T-helper 1 cell treated with Interleukin-12 subunit alpha and Interleukin-12 subunit beta and Interleukin-4 antibody, amounts not matched to agents 30 μg/mL and 1 μg/mL, for 36 hours (primary cell): Measurements from ENCODE around the gene PPP1R3C.

Source experiments
- H3K27ac Mint-ChIP-seq: one replicate; pipeline ENCODE4 v1.8.0; 2021; ENCODE audit warnings: mild to moderate bottlenecking, mixed read lengths
- H3K27me3 Mint-ChIP-seq: one replicate; pipeline ENCODE4 v1.8.0; 2021; ENCODE audit warnings: low read depth, mixed read lengths
- H3K36me3 Mint-ChIP-seq: one replicate; pipeline ENCODE4 v1.8.0; 2021; ENCODE audit warnings: low read depth, mixed read lengths
- H3K4me1 Mint-ChIP-seq: one replicate; pipeline ENCODE4 v1.8.0; 2021; ENCODE audit warnings: low read depth, mixed read lengths
- H3K4me3 Mint-ChIP-seq: one replicate; pipeline ENCODE4 v1.8.0; 2021; ENCODE audit warnings: mild to moderate bottlenecking, moderate library complexity, mixed read lengths
- H3K9me3 Mint-ChIP-seq: one replicate; pipeline ENCODE4 v1.8.0; 2021; ENCODE audit warnings: mixed read lengths

Gene PPP1R3C

GRCh38 chr10:91632671-91633550, at the start of gene PPP1R3C:
Gene PPP1R3C (minus strand): TSS chr10:91633071. CDS start chr10:91632969, 102 bp downstream.
- peaks cover 6% of the 10 kb centered on the region for H3K4me1 Mint-ChIP-seq
- no peaks in the 10 kb centered on the region for H3K36me3 Mint-ChIP-seq
- peaks cover 54% of the 10 kb centered on the region for H3K27me3 Mint-ChIP-seq
- no peaks in the 10 kb centered on the region for H3K9me3 Mint-ChIP-seq
- no peak within 1 kb of the TSS for H3K27ac Mint-ChIP-seq
- H3K4me3 Mint-ChIP-seq: peak within 1 kb of the TSS; percentile 61

- H3K27ac Mint-ChIP-seq: no peak overlapping the region
- H3K27me3 Mint-ChIP-seq: peaks cover 11% of the 10 kb centered on the region
Measured at GRCh38 chr10:91681361-91682276, 48.7 kb upstream of the PPP1R3C start.

GRCh38 chr10:91680487-91680886, 47.6 kb upstream of the PPP1R3C start:
- peaks cover 13% of the 10 kb centered on the region for H3K27me3 Mint-ChIP-seq
- no peaks in the 10 kb centered on the region for H3K4me1 Mint-ChIP-seq
- H3K27ac Mint-ChIP-seq: no peak overlapping the region
- no peaks in the 10 kb centered on the region for H3K36me3 Mint-ChIP-seq
- H3K4me3 Mint-ChIP-seq: no peak overlapping the region
- no peaks in the 10 kb centered on the region for H3K9me3 Mint-ChIP-seq

More at GRCh38 chr10:91681361-91682276, 48.7 kb upstream of the PPP1R3C start:
- Mint-ChIP-seq H3K4me3 (no peak overlapping the region), H3K9me3 (no peaks in the 10 kb centered on the region), H3K36me3 (no peaks in the 10 kb centered on the region), H3K4me1 (no peaks in the 10 kb centered on the region)

- Mint-ChIP-seq H3K27me3 (peaks cover 12% of the 10 kb centered on the region), H3K4me3 (no peak overlapping the region), H3K4me1 (no peaks in the 10 kb centered on the region), H3K36me3 (no peaks in the 10 kb centered on the region), H3K27ac (no peak overlapping the region), H3K9me3 (no peaks in the 10 kb centered on the region)
Measured at GRCh38 chr10:91679296-91679695, 46.4 kb upstream of the PPP1R3C start.

- H3K4me3 Mint-ChIP-seq: no peak overlapping the region
Measured at GRCh38 chr10:91677911-91678310, 45.0 kb upstream of the PPP1R3C start.

GRCh38 chr10:91672021-91672608, 39.2 kb upstream of the PPP1R3C start:
- Mint-ChIP-seq H3K9me3 (no peaks in the 10 kb centered on the region), H3K36me3 (no peaks in the 10 kb centered on the region), H3K4me1 (peaks cover 5% of the 10 kb centered on the region), H3K27ac (no peak overlapping the region), H3K27me3 (peaks cover 3% of the 10 kb centered on the region), H3K4me3 (no peak overlapping the region)

More at GRCh38 chr10:91677911-91678310, 45.0 kb upstream of the PPP1R3C start:
- H3K27ac Mint-ChIP-seq: no peak overlapping the region
- no peaks in the 10 kb centered on the region for H3K4me1 Mint-ChIP-seq
- H3K9me3 Mint-ChIP-seq: no peaks in the 10 kb centered on the region
- no peaks in the 10 kb centered on the region for H3K36me3 Mint-ChIP-seq
- peaks cover 9% of the 10 kb centered on the region for H3K27me3 Mint-ChIP-seq

GRCh38 chr10:91668913-91669312, 36.0 kb upstream of the PPP1R3C start:
- no peak overlapping the region for H3K4me3 Mint-ChIP-seq
- H3K27me3 Mint-ChIP-seq: peaks cover 5% of the 10 kb centered on the region
- H3K36me3 Mint-ChIP-seq: no peaks in the 10 kb centered on the region
- peaks cover 5% of the 10 kb centered on the region for H3K4me1 Mint-ChIP-seq
- H3K9me3 Mint-ChIP-seq: no peaks in the 10 kb centered on the region
- no peak overlapping the region for H3K27ac Mint-ChIP-seq

GRCh38 chr10:91665842-91666241, 33.0 kb upstream of the PPP1R3C start:
- H3K36me3 Mint-ChIP-seq: no peaks in the 10 kb centered on the region
- H3K27me3 Mint-ChIP-seq: peaks cover 23% of the 10 kb centered on the region
- H3K9me3 Mint-ChIP-seq: no peaks in the 10 kb centered on the region
- H3K27ac Mint-ChIP-seq: no peak overlapping the region
- no peaks in the 10 kb centered on the region for H3K4me1 Mint-ChIP-seq
- H3K4me3 Mint-ChIP-seq: no peak overlapping the region

GRCh38 chr10:91664426-91664825, 31.6 kb upstream of the PPP1R3C start:
- Mint-ChIP-seq H3K4me1 (no peaks in the 10 kb centered on the region), H3K27ac (no peak overlapping the region), H3K27me3 (peaks cover 28% of the 10 kb centered on the region), H3K9me3 (no peaks in the 10 kb centered on the region), H3K36me3 (no peaks in the 10 kb centered on the region), H3K4me3 (no peak overlapping the region)

GRCh38 chr10:91662993-91663392, 30.1 kb upstream of the PPP1R3C start:
- Mint-ChIP-seq H3K36me3 (no peaks in the 10 kb centered on the region), H3K4me3 (no peak overlapping the region), H3K4me1 (no peaks in the 10 kb centered on the region), H3K27ac (no peak overlapping the region), H3K9me3 (no peaks in the 10 kb centered on the region), H3K27me3 (peaks cover 36% of the 10 kb centered on the region)

GRCh38 chr10:91653219-91653870, 20.5 kb upstream of the PPP1R3C start:
- H3K4me1 Mint-ChIP-seq: no peaks in the 10 kb centered on the region
- no peak overlapping the region for H3K4me3 Mint-ChIP-seq
- peaks cover 10% of the 10 kb centered on the region for H3K27me3 Mint-ChIP-seq
- H3K36me3 Mint-ChIP-seq: no peaks in the 10 kb centered on the region
- H3K27ac Mint-ChIP-seq: no peak overlapping the region
- no peaks in the 10 kb centered on the region for H3K9me3 Mint-ChIP-seq

- H3K36me3 Mint-ChIP-seq: no peaks in the 10 kb centered on the region
- no peaks in the 10 kb centered on the region for H3K4me1 Mint-ChIP-seq
- no peaks in the 10 kb centered on the region for H3K9me3 Mint-ChIP-seq
- peaks cover 9% of the 10 kb centered on the region for H3K27me3 Mint-ChIP-seq
- no peak overlapping the region for H3K27ac Mint-ChIP-seq
- no peak overlapping the region for H3K4me3 Mint-ChIP-seq
Measured at GRCh38 chr10:91652364-91652763, 19.5 kb upstream of the PPP1R3C start.

- H3K27ac Mint-ChIP-seq: no peak overlapping the region
- H3K36me3 Mint-ChIP-seq: no peaks in the 10 kb centered on the region
- H3K4me1 Mint-ChIP-seq: no peaks in the 10 kb centered on the region
- H3K27me3 Mint-ChIP-seq: peaks cover 34% of the 10 kb centered on the region
- no peak overlapping the region for H3K4me3 Mint-ChIP-seq
- no peaks in the 10 kb centered on the region for H3K9me3 Mint-ChIP-seq
Measured at GRCh38 chr10:91643700-91644099, 10.8 kb upstream of the PPP1R3C start.
